Suprapubic skin (tissue), 4 donors: Measurements from ENCODE around the gene FARSA. TPM values are rescaled to one million over a fixed set of nuclear protein-coding genes. Genes with fewer than 3 reads are reported as not detected.
A peak's percentile ranks its signal among the peaks of the same experiment; 100 is the strongest.
"Not testable (repeated sequence)": the region's sequence is repeated elsewhere in the genome, so short reads cannot be mapped to it uniquely, and the experiment has no call there.

Source experiments
- DNase-seq, 2 donors: peaks; one replicate each; pipeline ENCODE4 v3.0.0-alpha.2; 2019; ENCODE audit warnings: low spot score in 2 of 2
- H3K27ac ChIP-seq: fragments of 200-600 bp; sonication (generic); one replicate; pipeline ENCODE4 v1.5.1; 2019
- H3K27me3 ChIP-seq: fragments of 200-600 bp; sonication (generic); one replicate; pipeline ENCODE4 v1.5.1; 2019
- H3K36me3 ChIP-seq: fragments of 200-600 bp; sonication (generic); one replicate; pipeline ENCODE4 v1.5.1; 2019
- H3K4me1 ChIP-seq: fragments of 200-600 bp; sonication (generic); one replicate; pipeline ENCODE4 v1.5.1; 2019
- H3K4me3 ChIP-seq: fragments of 200-600 bp; sonication (generic); one replicate; pipeline ENCODE4 v1.5.1; 2019; ENCODE audit warnings: mild to moderate bottlenecking
- H3K9me3 ChIP-seq: fragments of 200-600 bp; sonication (generic); one replicate; pipeline ENCODE4 v1.5.1; 2019
- EP300 ChIP-seq: sonication (generic); formaldehyde crosslinking; IDR thresholded peaks from one replicate; pipeline ENCODE4 v1.6.1; 2017; ENCODE audit warnings: antibody characterized with exemption
- POLR2A ChIP-seq, 2 donors: fragments of 450-650 bp; IDR thresholded peaks; one replicate each; pipeline ENCODE4 v1.6.1; 2017; ENCODE audit warnings: antibody characterized with exemption in 2 of 2, mild to moderate bottlenecking in 2 of 2, moderate library complexity in 2 of 2
- POLR2AphosphoS5 ChIP-seq, 3 donors: sonication (generic); formaldehyde crosslinking; IDR thresholded peaks; one replicate each; pipeline ENCODE4 v1.6.1; 2017; ENCODE audit warnings: antibody characterized with exemption in 3 of 3
- WGBS: methylation state at CpG from one replicate; pipeline ENCODE4 v1.1.5; 2018; 5-methylcytosine and 5-hydroxymethylcytosine counted together
- total RNA-seq, 4 donors: library from RNA; depleted of rRNA; stranded (reverse); fragments of >200 nt; gene quantifications; one replicate each; pipeline ENCODE4 v1.1.0, GENCODE V29; 2016
- TF ChIP-seq, protein P1 (sequence below), 2 donors: fragments of 200-600 bp in 1 of 2; fragments of 450-650 bp in 1 of 2; sonication (generic) in 1 of 2; IDR thresholded peaks; one replicate each; pipeline ENCODE4 v1.5.1; 2016 to 2019; ENCODE audit warnings: antibody characterized with exemption in 2 of 2, mild to moderate bottlenecking in 1 of 2, moderate library complexity in 1 of 2

Gene FARSA
- total RNA-seq, 4 donors from 2014 or later, result 49.0 to 60.6 (median 50.9) TPM

DNA sequence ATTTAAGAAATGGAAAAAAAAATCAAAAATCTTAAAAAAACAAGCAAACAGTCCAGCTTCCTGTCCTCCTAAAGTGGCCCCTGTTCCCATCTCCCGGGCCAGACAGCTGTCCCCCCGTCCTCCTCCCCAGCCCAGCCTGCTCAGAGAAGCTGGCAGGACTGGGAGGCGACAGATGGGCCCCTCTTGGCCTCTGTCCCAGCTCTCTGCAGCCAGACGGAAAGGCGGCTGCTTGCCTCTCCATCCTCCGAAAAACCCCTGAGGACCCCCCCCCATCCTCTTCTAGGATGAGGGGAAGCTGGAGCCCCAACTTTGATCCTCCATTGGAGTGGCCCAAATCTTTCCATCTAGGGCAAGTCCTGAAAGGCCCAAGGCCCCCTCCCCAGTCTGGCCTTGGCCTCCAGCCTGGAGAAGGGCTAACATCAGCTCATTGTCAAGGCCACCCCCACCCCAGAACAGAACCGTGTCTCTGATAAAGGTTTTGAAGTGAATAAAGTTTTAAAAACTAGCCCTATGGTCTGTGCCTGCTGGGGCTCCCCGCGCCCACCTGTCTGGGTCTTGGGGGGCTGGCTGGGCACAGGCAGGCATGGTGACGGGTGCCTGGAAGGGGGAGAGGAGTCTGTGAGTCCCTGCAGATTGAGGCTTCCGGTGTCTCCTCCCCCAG lies 19.8 kb upstream of the FARSA start:
- TF ChIP-seq, protein P1, sequence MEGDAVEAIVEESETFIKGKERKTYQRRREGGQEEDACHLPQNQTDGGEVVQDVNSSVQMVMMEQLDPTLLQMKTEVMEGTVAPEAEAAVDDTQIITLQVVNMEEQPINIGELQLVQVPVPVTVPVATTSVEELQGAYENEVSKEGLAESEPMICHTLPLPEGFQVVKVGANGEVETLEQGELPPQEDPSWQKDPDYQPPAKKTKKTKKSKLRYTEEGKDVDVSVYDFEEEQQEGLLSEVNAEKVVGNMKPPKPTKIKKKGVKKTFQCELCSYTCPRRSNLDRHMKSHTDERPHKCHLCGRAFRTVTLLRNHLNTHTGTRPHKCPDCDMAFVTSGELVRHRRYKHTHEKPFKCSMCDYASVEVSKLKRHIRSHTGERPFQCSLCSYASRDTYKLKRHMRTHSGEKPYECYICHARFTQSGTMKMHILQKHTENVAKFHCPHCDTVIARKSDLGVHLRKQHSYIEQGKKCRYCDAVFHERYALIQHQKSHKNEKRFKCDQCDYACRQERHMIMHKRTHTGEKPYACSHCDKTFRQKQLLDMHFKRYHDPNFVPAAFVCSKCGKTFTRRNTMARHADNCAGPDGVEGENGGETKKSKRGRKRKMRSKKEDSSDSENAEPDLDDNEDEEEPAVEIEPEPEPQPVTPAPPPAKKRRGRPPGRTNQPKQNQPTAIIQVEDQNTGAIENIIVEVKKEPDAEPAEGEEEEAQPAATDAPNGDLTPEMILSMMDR (IDR thresholded peaks at IDR 0.05), result no peak
- TF ChIP-seq EP300 (no peak), POLR2AphosphoS5 (IDR thresholded peaks at IDR 0.05) (no peak), POLR2A (IDR thresholded peaks at IDR 0.05) (no peak)
- Histone ChIP-seq H3K4me1 (peaks cover 44% of the 10 kb centered on the region), H3K36me3 (peaks cover 64% of the 10 kb centered on the region), H3K27me3 (no peaks in the 10 kb centered on the region), H3K4me3 (no peak overlapping the region), H3K27ac (no peak overlapping the region), H3K9me3 (no peaks in the 10 kb centered on the region)
- whole genome bisulfite sequencing, result 59% methylated on average over 11 of the region's 11 CpGs
- DNase-seq, result no peak

DNA sequence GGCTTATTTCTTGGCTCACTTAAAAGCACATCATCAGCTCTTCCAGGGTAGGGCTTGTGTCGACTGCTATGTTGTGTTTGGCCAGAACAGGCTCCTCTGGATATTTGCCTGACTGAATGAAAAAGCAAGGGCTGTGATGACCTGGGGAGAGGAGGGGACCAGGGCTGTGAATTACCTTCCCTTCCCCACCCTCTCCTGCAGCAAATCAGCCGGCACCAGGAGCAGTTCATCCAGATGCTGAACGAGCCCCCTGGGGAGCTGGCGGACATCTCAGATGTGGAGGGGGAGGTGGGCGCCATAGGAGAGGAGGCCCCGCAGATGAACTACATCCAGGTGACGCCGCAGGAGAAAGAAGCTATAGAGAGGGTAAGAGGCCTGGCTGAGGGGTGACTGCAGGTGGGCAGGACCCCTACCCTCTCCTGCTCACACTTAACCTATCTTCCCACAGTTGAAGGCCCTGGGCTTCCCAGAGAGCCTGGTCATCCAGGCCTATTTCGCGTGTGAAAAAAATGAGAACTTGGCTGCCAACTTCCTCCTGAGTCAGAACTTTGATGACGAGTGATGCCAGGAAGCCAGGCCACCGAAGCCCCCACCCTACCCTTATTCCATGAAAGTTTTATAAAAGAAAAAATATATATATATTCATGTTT lies 19.1 kb upstream of the FARSA start:
- H3K36me3 ChIP-seq, result peaks cover 69% of the 10 kb centered on the region
- H3K4me1 ChIP-seq, result peaks cover 48% of the 10 kb centered on the region
- DNase-seq, result no peak
- H3K9me3 ChIP-seq, result no peaks in the 10 kb centered on the region
- peak overlapping the region; percentile 17 for H3K27ac ChIP-seq
- H3K27me3 ChIP-seq, result no peaks in the 10 kb centered on the region
- TF ChIP-seq, protein P1 (IDR thresholded peaks at IDR 0.05), result no peak
- TF ChIP-seq POLR2AphosphoS5 (IDR thresholded peaks at IDR 0.05) (no peak), EP300 (no peak), POLR2A (IDR thresholded peaks at IDR 0.05) (no peak)
- no peak overlapping the region for H3K4me3 ChIP-seq
- 55% methylated on average over 12 of the region's 12 CpGs for WGBS

DNA sequence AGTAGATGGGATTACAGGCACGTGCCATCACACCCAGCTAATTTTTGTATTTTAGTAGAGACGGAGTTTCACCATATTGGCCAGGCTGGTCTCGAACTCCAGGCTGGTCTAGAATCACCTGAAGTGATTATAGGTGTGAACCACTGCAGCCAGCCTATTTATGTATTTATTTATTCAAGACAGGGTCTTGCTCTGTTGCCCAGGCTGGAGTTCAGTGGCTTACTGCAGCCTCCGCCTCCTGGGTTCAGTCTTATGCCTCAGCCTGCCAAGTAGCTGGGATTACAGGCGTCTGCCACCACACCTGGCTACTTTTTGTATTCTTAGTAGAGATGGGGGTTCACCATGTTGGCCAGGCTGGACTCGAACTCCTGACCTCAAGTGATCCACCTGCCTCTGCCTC lies 18.5 kb upstream of the FARSA start:
- H3K27me3 ChIP-seq, H3K4me3 ChIP-seq, H3K9me3 ChIP-seq, DNase-seq: not testable (repeated sequence)
- peak overlapping the region; percentile 17 for H3K27ac ChIP-seq
- 95% methylated on average over 6 of the region's 6 CpGs for whole genome bisulfite sequencing
- H3K36me3 ChIP-seq, result peaks cover 69% of the 10 kb centered on the region
- peaks cover 51% of the 10 kb centered on the region for H3K4me1 ChIP-seq

DNA sequence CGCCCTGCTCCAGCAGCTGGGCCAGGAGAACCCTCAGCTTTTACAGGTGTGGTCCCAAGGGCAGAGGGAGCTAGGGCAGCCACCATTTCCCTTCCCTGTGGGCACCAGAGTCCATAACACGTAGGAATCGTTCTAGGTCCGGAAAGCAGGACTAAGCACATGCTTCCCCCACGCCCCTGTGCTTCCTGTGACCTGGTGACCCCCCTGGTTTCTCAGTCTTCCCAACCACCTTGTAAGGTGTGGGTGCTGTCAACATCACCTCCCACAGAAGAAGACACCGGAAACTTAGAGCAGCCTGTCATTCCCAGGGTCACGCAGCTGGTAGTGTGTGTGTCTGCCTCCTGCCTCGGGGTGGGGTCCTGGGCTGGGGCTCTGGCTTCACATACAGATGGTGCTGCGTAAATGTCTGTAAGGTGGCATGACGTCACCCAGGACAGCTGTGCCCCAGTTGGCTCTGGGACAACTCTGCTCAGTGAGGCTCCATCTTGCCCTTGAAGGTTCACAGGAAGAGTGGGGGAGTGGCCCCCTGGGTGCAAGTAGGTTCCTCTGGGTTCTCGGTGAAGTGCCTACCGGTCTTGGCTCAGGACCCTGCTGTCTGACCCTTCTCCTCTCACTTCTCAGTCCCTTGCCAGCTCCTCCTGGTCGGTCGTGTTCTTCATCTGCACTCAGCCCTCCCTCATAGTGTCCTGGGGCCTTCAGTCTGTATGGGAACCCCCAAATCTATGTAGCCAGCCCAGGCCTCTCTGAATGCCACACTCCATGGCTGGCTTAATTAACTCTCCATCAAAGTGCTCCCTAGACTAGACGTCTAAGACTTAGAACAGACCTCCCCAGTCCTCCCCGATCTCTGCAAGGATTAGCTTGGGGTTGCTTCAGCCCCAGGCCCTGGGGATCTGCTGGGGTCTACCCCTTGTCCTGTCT lies 16.1 kb upstream of the FARSA start:
- no peak for DNase-seq
- no peak overlapping the region for H3K27ac ChIP-seq
- H3K9me3 ChIP-seq, result no peaks in the 10 kb centered on the region
- H3K4me3 ChIP-seq, result no peak overlapping the region
- WGBS, result 73% methylated on average over 12 of the region's 16 CpGs
- TF ChIP-seq, protein P1 (IDR thresholded peaks at IDR 0.05), result no peak
- no peak for TF ChIP-seq EP300
- no peak for TF ChIP-seq POLR2AphosphoS5 (IDR thresholded peaks at IDR 0.05)
- no peak for TF ChIP-seq POLR2A (IDR thresholded peaks at IDR 0.05)
- no peaks in the 10 kb centered on the region for H3K27me3 ChIP-seq
- H3K4me1 ChIP-seq, result peaks cover 47% of the 10 kb centered on the region
- H3K36me3 ChIP-seq, result peaks cover 70% of the 10 kb centered on the region

DNA sequence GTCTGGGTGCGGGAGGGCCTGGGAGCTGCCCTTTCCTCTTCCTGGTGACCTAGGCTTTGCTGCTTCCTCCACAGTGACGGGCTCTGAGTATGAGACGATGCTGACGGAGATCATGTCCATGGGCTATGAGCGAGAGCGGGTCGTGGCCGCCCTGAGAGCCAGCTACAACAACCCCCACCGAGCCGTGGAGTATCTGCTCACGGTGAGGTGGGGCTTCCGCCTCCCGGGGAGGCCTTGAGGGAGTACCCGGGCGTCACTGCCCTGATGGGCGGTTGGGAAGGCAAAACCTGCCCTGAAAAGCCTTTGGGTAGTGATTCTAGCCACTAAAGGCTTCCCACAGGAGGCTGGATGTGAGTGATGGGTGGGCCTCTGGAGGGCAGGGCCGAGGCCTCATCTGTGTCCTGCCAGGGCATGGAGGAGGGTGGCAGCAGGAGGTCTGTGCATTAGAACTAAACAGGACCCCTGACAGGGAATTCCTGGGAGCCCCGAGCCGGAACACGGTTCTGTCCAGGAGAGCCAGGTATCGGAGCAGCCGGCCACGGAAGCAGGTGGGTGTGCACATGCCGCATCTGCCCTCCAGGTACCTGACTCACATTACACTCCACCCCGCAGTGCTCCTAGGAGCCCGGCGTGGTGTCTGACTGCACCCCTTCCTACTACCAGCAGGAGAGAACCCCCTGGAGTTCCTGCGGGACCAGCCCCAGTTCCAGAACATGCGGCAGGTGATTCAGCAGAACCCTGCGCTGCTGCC lies 15.3 kb upstream of the FARSA start:
- TF ChIP-seq POLR2A (IDR thresholded peaks at IDR 0.05) (no peak), POLR2AphosphoS5 (IDR thresholded peaks at IDR 0.05) (no peak), EP300 (no peak)
- TF ChIP-seq, protein P1 (IDR thresholded peaks at IDR 0.05), result no peak
- peaks cover 39% of the 10 kb centered on the region for H3K4me1 ChIP-seq
- H3K9me3 ChIP-seq, result no peaks in the 10 kb centered on the region
- peaks cover 70% of the 10 kb centered on the region for H3K36me3 ChIP-seq
- DNase-seq, result no peak
- no peaks in the 10 kb centered on the region for H3K27me3 ChIP-seq
- H3K4me3 ChIP-seq, result no peak overlapping the region
- WGBS, result 94% methylated on average over 18 of the region's 30 CpGs
- no peak overlapping the region for H3K27ac ChIP-seq
